IMR-90 (cell line): Measurements from ENCODE around the gene TBC1D8. TPM values are rescaled to one million over a fixed set of nuclear protein-coding genes. Genes with fewer than 3 reads are reported as not detected.
A peak's percentile ranks its signal among the peaks of the same experiment; 100 is the strongest.

Experiments used
- ATAC-seq: fragments of 200-7000 bp; cut with Tn5 transposase; 2 replicates; pipeline ENCODE4 v1.9.1; 2020; ENCODE audit warnings: low read depth, mild to moderate bottlenecking, moderate library complexity
- BruUV-seq: library from RNA; stranded (reverse); fragments of 400-500 nt; replicated peaks from 2 replicates; lab custom pipeline; 2021; lab: Mats Ljungman, UMichigan
- CTCF ChIA-PET: fragments of 300-600 bp; formaldehyde crosslinking; extraction: SDS; loops from one replicate; lab custom pipeline; 2021; ENCODE audit warnings: antibody characterized with exemption; lab: Yijun Ruan, JAX
- POLR2A ChIA-PET: fragments of 300-600 bp; sonication (Branson Sonifier 250); formaldehyde crosslinking; loops from one replicate; lab custom pipeline; 2022; ENCODE audit warnings: antibody characterized with exemption; ENCODE audit not compliant: unreplicated experiment; lab: Charles Lee
- DNase-seq: peaks from one replicate; pipeline ENCODE4 v3.0.0; 2013
- H2AFZ ChIP-seq: replicated peaks from 2 replicates; pipeline ENCODE3; 2013; ENCODE audit warnings: low read length, mild to moderate bottlenecking; ENCODE audit not compliant: poor library complexity
- H2AK5ac ChIP-seq: 2 replicates; pipeline ENCODE4 v1.6.1; 2013; ENCODE audit warnings: low read depth, low read length, inconsistent platforms
- H2AK9ac ChIP-seq: replicated peaks from 2 replicates; pipeline ENCODE3; 2013; ENCODE audit warnings: mild to moderate bottlenecking, low read depth, low read length, moderate library complexity; ENCODE audit not compliant: poor library complexity
- H2BK120ac ChIP-seq: 2 replicates; pipeline ENCODE4 v1.6.1; 2013; ENCODE audit warnings: low read depth, low read length, inconsistent platforms
- H2BK15ac ChIP-seq: 3 replicates; pipeline ENCODE4 v1.6.1; 2013; ENCODE audit warnings: low read depth, low read length, inconsistent platforms
- H2BK20ac ChIP-seq: 2 replicates; pipeline ENCODE4 v1.6.1; 2013; ENCODE audit warnings: low read depth, mild to moderate bottlenecking, inconsistent platforms, low read length, moderate library complexity
- H2BK5ac ChIP-seq: 2 replicates; pipeline ENCODE4 v1.6.1; 2013; ENCODE audit warnings: mild to moderate bottlenecking, low read depth, low read length, inconsistent platforms; ENCODE audit not compliant: poor library complexity, severe bottlenecking
- H3K14ac ChIP-seq: replicated peaks from 2 replicates; pipeline ENCODE4 v1.6.1; 2013; ENCODE audit warnings: low read depth, low read length, inconsistent platforms
- H3K18ac ChIP-seq: 2 replicates; pipeline ENCODE4 v1.6.1; 2013; ENCODE audit warnings: low read depth, low read length, control low read depth
- H3K23ac ChIP-seq: 2 replicates; pipeline ENCODE4 v1.6.1; 2013; ENCODE audit warnings: low read depth, low read length, inconsistent platforms
- H3K27ac ChIP-seq: 2 replicates; pipeline ENCODE4 v1.5.1; 2013; ENCODE audit warnings: mild to moderate bottlenecking, control low read depth, low read length; ENCODE audit not compliant: insufficient read depth
- H3K27me3 ChIP-seq: 2 replicates; pipeline ENCODE4 v1.6.1; 2013; ENCODE audit warnings: low read length; ENCODE audit not compliant: control insufficient read depth, insufficient read depth
- H3K36me3 ChIP-seq: 2 replicates; pipeline ENCODE4 v1.6.1; 2013; ENCODE audit warnings: low read length, mixed read lengths; ENCODE audit not compliant: control insufficient read depth, insufficient read depth
- H3K4ac ChIP-seq: 2 replicates; pipeline ENCODE4 v1.6.1; 2013; ENCODE audit warnings: low read depth, low read length, inconsistent platforms
- H3K4me1 ChIP-seq: 2 replicates; pipeline ENCODE4 v1.6.1; 2013; ENCODE audit warnings: low read length, mixed read lengths; ENCODE audit not compliant: control insufficient read depth, insufficient read depth
- H3K4me2 ChIP-seq: 2 replicates; pipeline ENCODE4 v1.6.1; 2013; ENCODE audit warnings: low read depth, mild to moderate bottlenecking, control low read depth, low read length, moderate library complexity
- H3K4me3 ChIP-seq: 2 replicates; pipeline ENCODE4 v1.5.1; 2013; ENCODE audit warnings: low read depth, mild to moderate bottlenecking, control low read depth, low read length, moderate library complexity; ENCODE audit not compliant: insufficient read depth
- H3K56ac ChIP-seq: 2 replicates; pipeline ENCODE4 v1.6.1; 2013; ENCODE audit warnings: low read length, inconsistent platforms; ENCODE audit not compliant: insufficient read depth; ENCODE audit errors: extremely low read depth
- H3K79me1 ChIP-seq, 2 experiments: 2 replicates each; pipeline ENCODE4 v1.6.1; 2013; ENCODE audit warnings: low read length in 2 of 2, inconsistent platforms in 1 of 2, low read depth in 1 of 2
- H3K9ac ChIP-seq: 2 replicates; pipeline ENCODE4 v1.6.1; 2013; ENCODE audit warnings: low read depth, low read length, control low read depth
- H3K9me1 ChIP-seq: 2 replicates; pipeline ENCODE4 v1.6.1; 2013; ENCODE audit warnings: low read length, inconsistent platforms; ENCODE audit not compliant: insufficient read depth
- H3K9me3 ChIP-seq: 2 replicates; pipeline ENCODE4 v1.6.1; 2013; ENCODE audit warnings: low read length; ENCODE audit not compliant: control insufficient read depth, insufficient read depth
- H4K20me1 ChIP-seq: 2 replicates; pipeline ENCODE4 v1.6.1; 2013; ENCODE audit warnings: low read length, inconsistent platforms; ENCODE audit not compliant: insufficient read depth
- H4K5ac ChIP-seq: 2 replicates; pipeline ENCODE4 v1.6.1; 2013; ENCODE audit warnings: mild to moderate bottlenecking, low read depth, low read length, control low read depth
- H4K8ac ChIP-seq, 2 experiments: 2 replicates each; pipeline ENCODE4 v1.6.1; 2013; ENCODE audit warnings: low read depth in 2 of 2, low read length in 2 of 2, control low read depth in 1 of 2, inconsistent platforms in 1 of 2
- H4K91ac ChIP-seq: 2 replicates; pipeline ENCODE4 v1.6.1; 2013; ENCODE audit warnings: low read depth, low read length, inconsistent platforms; ENCODE audit not compliant: insufficient read depth
- BHLHE40 ChIP-seq: fragments of 150-350 bp; IDR thresholded peaks from 2 replicates; pipeline ENCODE4 v1.6.1; 2016; ENCODE audit warnings: mild to moderate bottlenecking, low read depth, low read length
- CEBPB ChIP-seq: IDR thresholded peaks from 2 replicates; pipeline ENCODE4 v1.6.1; 2012; ENCODE audit warnings: low read depth, low read length, improper control_type of control experiment
- CHD1 ChIP-seq: IDR thresholded peaks from 2 replicates; pipeline ENCODE4 v1.6.1; 2012; ENCODE audit warnings: low read depth, low read length, improper control_type of control experiment
- CTCF ChIP-seq: conservative IDR thresholded peaks from 2 replicates; pipeline ENCODE4 v1.5.1; 2012; ENCODE audit warnings: mild to moderate bottlenecking, low read depth, low read length, improper control_type of control experiment
- FOS ChIP-seq: fragments of 150-350 bp; IDR thresholded peaks from 2 replicates; pipeline ENCODE4 v1.6.1; 2016; ENCODE audit warnings: low read depth, low read length
- MAFK ChIP-seq: IDR thresholded peaks from 2 replicates; pipeline ENCODE4 v1.6.1; 2012; ENCODE audit warnings: low read depth, low read length, improper control_type of control experiment
- MAZ ChIP-seq: IDR thresholded peaks from 2 replicates; pipeline ENCODE4 v1.6.1; 2012; ENCODE audit warnings: low read depth, mild to moderate bottlenecking, low read length, improper control_type of control experiment, moderate library complexity, borderline replicate concordance
- MXI1 ChIP-seq: IDR thresholded peaks from 2 replicates; pipeline ENCODE4 v1.6.1; 2012; ENCODE audit warnings: low read depth, mild to moderate bottlenecking, low read length, moderate library complexity, borderline replicate concordance
- NFE2L2 ChIP-seq: fragments of 150-350 bp; IDR thresholded peaks from 2 replicates; pipeline ENCODE4 v1.6.1; 2016; ENCODE audit warnings: low read depth, mild to moderate bottlenecking, low read length
- POLR2A ChIP-seq: IDR thresholded peaks from 2 replicates; pipeline ENCODE4 v1.6.1; 2012; ENCODE audit warnings: mild to moderate bottlenecking, low read depth, low read length
- RAD21 ChIP-seq: IDR thresholded peaks from 2 replicates; pipeline ENCODE4 v1.6.1; 2012; ENCODE audit warnings: low read length, improper control_type of control experiment
- RCOR1 ChIP-seq: IDR thresholded peaks from 2 replicates; pipeline ENCODE4 v1.6.1; 2012; ENCODE audit warnings: mild to moderate bottlenecking, low read length, improper control_type of control experiment; ENCODE audit not compliant: insufficient replicate concordance
- RFX5 ChIP-seq: IDR thresholded peaks from 2 replicates; pipeline ENCODE4 v1.8.0; 2012; ENCODE audit warnings: low read depth, mild to moderate bottlenecking, low read length, moderate library complexity
- SMC3 ChIP-seq: fragments of 150-350 bp; IDR thresholded peaks from 2 replicates; pipeline ENCODE4 v1.6.1; 2016; ENCODE audit warnings: low read depth, mild to moderate bottlenecking, antibody characterized with exemption, low read length, moderate library complexity
- WGBS, 2 experiments: methylation state at CpG; one replicate each; pipeline versions ENCODE4 v1.1.5 to v1.1.7; 2013; ENCODE audit warnings: missing lambda C conversion rate in 2 of 2; ENCODE audit not compliant: insufficient read length in 1 of 2; ENCODE audit errors: extremely low coverage in 2 of 2; 5-methylcytosine and 5-hydroxymethylcytosine counted together
- dilution Hi-C: fragments of 300-500 bp; cut with HindIII; formaldehyde crosslinking; loops from one replicate; pipeline ENCODE4 v1.14.3; 2018; ENCODE audit warnings: low sequenced_read_pairs; ENCODE audit not compliant: unreplicated experiment
- in situ Hi-C: fragments of 300-500 bp; cut with MboI; formaldehyde crosslinking; loops from 3 replicates; pipeline ENCODE4 v1.14.3; 2019; ENCODE audit warnings: low sequenced_read_pairs, inconsistent platforms, mixed read lengths
- intact Hi-C: fragments of 100-400 bp; cut with micrococcal nuclease; formaldehyde crosslinking; loops from 2 replicates; pipeline ENCODE4 v1.10.0; 2022
- polyA plus RNA-seq, 3 experiments: library from polyadenylated mRNA; depleted of rRNA; stranded (reverse); fragments of >200 nt; gene quantifications; 2 replicates each; pipeline ENCODE4 v1.2.3, GENCODE V29; 2012; ENCODE audit warnings: low replicate concordance in 1 of 3
- total RNA-seq: library from RNA; depleted of rRNA; stranded (reverse); fragments of >200 nt; gene quantifications from 2 replicates; pipeline ENCODE4 v1.2.3, GENCODE V29; 2012
- TF ChIP-seq, protein P1 (sequence below): fragments of 150-350 bp; IDR thresholded peaks from 2 replicates; pipeline ENCODE4 v1.6.1; 2017; ENCODE audit warnings: mild to moderate bottlenecking, antibody characterized with exemption, low read length, low read depth
- TF ChIP-seq, protein P2 (sequence below): fragments of 150-350 bp; IDR thresholded peaks from 2 replicates; pipeline ENCODE4 v1.6.1; 2016; ENCODE audit warnings: low read depth, mild to moderate bottlenecking, low read length, moderate library complexity, borderline replicate concordance

Gene TBC1D8
- total and polyA plus RNA-seq, 2 of the 4 experiments (the other 2 are of a cell fraction): 1.3 to 1.5 TPM

DNA sequence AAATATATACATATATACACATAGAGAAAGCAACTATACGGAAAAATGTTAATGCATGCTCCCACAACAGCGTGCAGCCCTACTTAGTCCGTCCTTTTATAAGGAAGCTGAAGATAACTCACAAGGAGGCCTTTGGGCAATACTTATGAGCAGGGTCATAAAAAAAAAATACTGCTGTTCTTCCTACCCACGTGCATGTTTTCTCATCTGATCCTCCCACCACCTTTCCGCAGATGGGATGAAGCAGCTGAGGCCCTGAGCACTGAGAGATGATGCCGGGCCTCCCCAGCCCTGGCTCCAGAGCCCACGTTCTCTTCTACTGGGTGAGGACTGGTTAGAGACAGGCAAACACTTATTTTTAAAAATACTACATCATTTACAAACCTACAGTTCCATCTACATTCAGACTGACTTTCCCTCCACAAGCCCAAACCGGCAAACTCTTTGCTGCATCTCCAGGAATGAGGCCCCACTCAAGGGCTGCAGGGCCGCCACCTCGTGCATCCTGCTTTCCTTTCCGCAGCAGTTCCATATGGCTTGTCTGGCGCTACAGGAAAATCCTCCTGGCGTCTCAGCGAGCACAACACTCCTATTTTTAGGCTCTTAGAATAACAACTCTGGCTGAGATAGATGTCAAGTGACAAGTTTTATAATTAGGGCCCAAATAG, 41.6 kb downstream of the TBC1D8 start:
- Histone ChIP-seq H3K56ac (no peak overlapping the region), H4K8ac (no peak overlapping the region), H3K9me3 (no peaks in the 10 kb centered on the region), H4K5ac (no peak overlapping the region), H3K9me1 (peaks cover 6% of the 10 kb centered on the region), H3K23ac (no peak overlapping the region), H2BK5ac (no peak overlapping the region), H3K14ac (0 out of 2 replicates have a peak overlapping the region, but pooled peaks have one; percentile 52), H3K36me3 (no peaks in the 10 kb centered on the region), H2BK15ac (no peak overlapping the region), H3K27me3 (no peaks in the 10 kb centered on the region; the same call in 1 of the 2 replicates), H3K18ac (no peak overlapping the region), H2BK120ac (no peak overlapping the region), H3K4me3 (no peak overlapping the region), H2AFZ (no peak overlapping the region), H3K9ac (no peak overlapping the region), H3K4ac (no peak overlapping the region), H2BK20ac (no peak overlapping the region), H4K91ac (no peak overlapping the region), H3K4me1 (peaks cover 8% of the 10 kb centered on the region), H2AK9ac (no peak overlapping the region), H4K20me1 (no peaks in the 10 kb centered on the region), H3K4me2 (no peak overlapping the region), H3K79me1 (peaks cover 0 to 60% of the 10 kb centered on the region in 2 experiments; a peak in 3 of 4 replicates), H3K27ac (no peak overlapping the region), H2AK5ac (no peak overlapping the region)
- ChIA-PET POLR2A (no interaction called here), CTCF (no interaction called here)
- in situ Hi-C loops: no loop called here
- BruUV-seq: no TSS peak
- no peak for ATAC-seq
- intact Hi-C loops: no loop called here
- no peak for TF ChIP-seq RAD21
- TF ChIP-seq, protein P1, sequence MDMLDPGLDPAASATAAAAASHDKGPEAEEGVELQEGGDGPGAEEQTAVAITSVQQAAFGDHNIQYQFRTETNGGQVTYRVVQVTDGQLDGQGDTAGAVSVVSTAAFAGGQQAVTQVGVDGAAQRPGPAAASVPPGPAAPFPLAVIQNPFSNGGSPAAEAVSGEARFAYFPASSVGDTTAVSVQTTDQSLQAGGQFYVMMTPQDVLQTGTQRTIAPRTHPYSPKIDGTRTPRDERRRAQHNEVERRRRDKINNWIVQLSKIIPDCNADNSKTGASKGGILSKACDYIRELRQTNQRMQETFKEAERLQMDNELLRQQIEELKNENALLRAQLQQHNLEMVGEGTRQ: no peak
- no peak for TF ChIP-seq CEBPB
- TF ChIP-seq MXI1: no peak
- TF ChIP-seq CHD1: no peak
- no peak for TF ChIP-seq RFX5
- no peak for TF ChIP-seq MAFK
- TF ChIP-seq CTCF: no peak
- no peak for TF ChIP-seq SMC3
- TF ChIP-seq BHLHE40: no peak
- no peak for TF ChIP-seq MAZ
- no peak for TF ChIP-seq RCOR1
- no peak for TF ChIP-seq FOS
- TF ChIP-seq, protein P2, sequence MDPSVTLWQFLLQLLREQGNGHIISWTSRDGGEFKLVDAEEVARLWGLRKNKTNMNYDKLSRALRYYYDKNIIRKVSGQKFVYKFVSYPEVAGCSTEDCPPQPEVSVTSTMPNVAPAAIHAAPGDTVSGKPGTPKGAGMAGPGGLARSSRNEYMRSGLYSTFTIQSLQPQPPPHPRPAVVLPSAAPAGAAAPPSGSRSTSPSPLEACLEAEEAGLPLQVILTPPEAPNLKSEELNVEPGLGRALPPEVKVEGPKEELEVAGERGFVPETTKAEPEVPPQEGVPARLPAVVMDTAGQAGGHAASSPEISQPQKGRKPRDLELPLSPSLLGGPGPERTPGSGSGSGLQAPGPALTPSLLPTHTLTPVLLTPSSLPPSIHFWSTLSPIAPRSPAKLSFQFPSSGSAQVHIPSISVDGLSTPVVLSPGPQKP: no peak
- TF ChIP-seq POLR2A: no peak
- TF ChIP-seq NFE2L2: no peak
- DNase-seq: no peak
- dilution Hi-C loops: no loop called here
- WGBS, 2 experiments: 45% methylated on average over 4 of the region's 14 CpGs; no CpG with 5 or more reads in 1 of the 2 experiments
